Measurements from ENCODE around the gene CXCL8.

CXCL8 gene

DNA sequence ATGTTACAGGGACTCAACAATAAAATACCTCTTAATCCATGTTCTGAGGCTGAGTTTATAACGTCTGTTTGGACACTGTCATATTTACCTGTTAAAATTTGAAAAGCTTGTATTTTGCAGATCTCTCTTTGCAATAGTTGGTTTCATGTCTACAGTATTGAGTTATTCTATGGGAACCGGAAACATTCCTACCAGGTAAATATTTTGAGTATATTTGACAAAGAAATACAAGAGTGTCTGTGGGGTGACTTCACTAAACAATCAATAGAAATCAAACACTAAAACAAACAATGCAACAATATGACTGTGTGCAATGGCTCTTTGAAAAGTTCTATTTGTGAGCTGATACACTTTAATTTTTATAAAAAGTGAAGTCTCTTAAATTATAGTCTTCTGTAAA lies 47.7 kb upstream of the CXCL8 start:
- H3K36me3 ChIP-seq (replicated peaks in 1 of 2; ENCODE audit: control insufficient read depth in 2 of 2, insufficient read depth in 2 of 2, low read length in 2 of 2) = no peaks in the 10 kb centered on the region
- H3K23ac ChIP-seq (ENCODE audit: low read depth, low read length, poor library complexity) = no peak overlapping the region
- DNase-seq (ENCODE audit: low spot score) = no peak
- no peak overlapping the region for H2BK15ac ChIP-seq (ENCODE audit: low read length)
- H3K79me1 ChIP-seq (ENCODE audit: low read depth, low read length) = no peaks in the 10 kb centered on the region
- no peak overlapping the region for H3K4me2 ChIP-seq (ENCODE audit: insufficient read depth, low read length, poor library complexity, severe bottlenecking)
- no peak overlapping the region for H3K9ac ChIP-seq (ENCODE audit: low read depth, low read length, poor library complexity)
- no peak overlapping the region for H4K91ac ChIP-seq (ENCODE audit: low read depth, low read length, poor library complexity)
- WGBS, 2 donors (ENCODE audit: extremely low coverage in 2 of 2, insufficient read length in 2 of 2, insufficient replicate concordance in 1 of 2) = no CpG with 5 or more reads among the region's 2 CpGs
- no peak overlapping the region for H3K4me3 ChIP-seq (ENCODE audit: low read length in 2 of 2)
- H3K14ac ChIP-seq (ENCODE audit: low read length) = no peak overlapping the region
- no peak overlapping the region for H4K8ac ChIP-seq (ENCODE audit: low read depth, low read length)
- no peaks in the 10 kb centered on the region for H3K27me3 ChIP-seq (ENCODE audit: control insufficient read depth in 3 of 3, insufficient read depth in 3 of 3, low read depth in 1 of 3, low read length in 3 of 3)
- no peak overlapping the region for H2AK5ac ChIP-seq (ENCODE audit: low read depth, low read length)
- H3K4ac ChIP-seq (ENCODE audit: low read length) = no peak overlapping the region
- no peak overlapping the region for H2AFZ ChIP-seq (ENCODE audit: low read length)
- no peaks in the 10 kb centered on the region for H3K4me1 ChIP-seq (ENCODE audit: control insufficient read depth in 2 of 2, insufficient read depth in 1 of 2, low read depth in 1 of 2, low read length in 2 of 2)
- H2BK120ac ChIP-seq (ENCODE audit: low read depth, low read length) = no peak overlapping the region
- H2BK12ac ChIP-seq (ENCODE audit: low read length) = no peak overlapping the region
- no peak overlapping the region for H2BK5ac ChIP-seq (ENCODE audit: low read length)
- no peak overlapping the region for H3K18ac ChIP-seq (ENCODE audit: low read length)
- H3K9me3 ChIP-seq (replicated peaks in 1 of 2; ENCODE audit: control insufficient read depth in 2 of 2, insufficient read depth in 1 of 2, low read depth in 1 of 2, low read length in 2 of 2) = peaks cover 0 to 2% of the 10 kb centered on the region in 2 donors
- no peak overlapping the region for H3K27ac ChIP-seq (replicated peaks; ENCODE audit: low read length)

DNA sequence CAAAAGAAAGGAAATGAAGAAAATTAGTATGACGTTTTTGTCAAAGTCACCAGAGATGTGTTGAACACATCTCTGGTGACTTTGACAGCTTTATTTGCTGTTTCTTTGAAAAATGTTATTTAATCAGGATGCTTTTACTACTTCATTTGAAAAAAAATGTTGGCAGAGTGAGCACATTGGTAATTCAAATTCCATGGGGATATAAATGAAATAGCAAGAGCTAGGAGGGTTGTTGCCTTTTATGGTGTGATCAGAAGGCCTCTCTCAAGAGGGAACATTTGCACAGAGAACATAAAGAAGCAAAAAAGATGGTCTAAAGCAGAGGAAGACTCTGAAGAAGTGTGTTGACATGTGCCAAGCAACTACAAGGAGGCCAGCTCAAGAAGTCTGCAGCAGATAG lies 46.6 kb upstream of the CXCL8 start:
- Histone ChIP-seq H2AK5ac (ENCODE audit: low read depth, low read length) (no peak overlapping the region), H4K91ac (ENCODE audit: low read depth, low read length, poor library complexity) (no peak overlapping the region), H3K4me2 (ENCODE audit: insufficient read depth, low read length, poor library complexity, severe bottlenecking) (no peak overlapping the region), H3K18ac (ENCODE audit: low read length) (no peak overlapping the region), H4K8ac (ENCODE audit: low read depth, low read length) (no peak overlapping the region), H2BK15ac (ENCODE audit: low read length) (no peak overlapping the region), H3K4me3 (ENCODE audit: low read length in 2 of 2) (no peak overlapping the region), H2BK120ac (ENCODE audit: low read depth, low read length) (no peak overlapping the region), H3K23ac (ENCODE audit: low read depth, low read length, poor library complexity) (no peak overlapping the region), H3K14ac (ENCODE audit: low read length) (no peak overlapping the region), H3K4me1 (ENCODE audit: control insufficient read depth in 2 of 2, insufficient read depth in 1 of 2, low read depth in 1 of 2, low read length in 2 of 2) (peaks cover 0 to 2% of the 10 kb centered on the region in 2 donors), H2BK5ac (ENCODE audit: low read length) (no peak overlapping the region), H2BK12ac (ENCODE audit: low read length) (no peak overlapping the region), H3K36me3 (replicated peaks in 1 of 2; ENCODE audit: control insufficient read depth in 2 of 2, insufficient read depth in 2 of 2, low read length in 2 of 2) (no peaks in the 10 kb centered on the region), H3K9me3 (replicated peaks in 1 of 2; ENCODE audit: control insufficient read depth in 2 of 2, insufficient read depth in 1 of 2, low read depth in 1 of 2, low read length in 2 of 2) (peaks cover 0 to 2% of the 10 kb centered on the region in 2 donors), H3K27me3 (ENCODE audit: control insufficient read depth in 3 of 3, insufficient read depth in 3 of 3, low read depth in 1 of 3, low read length in 3 of 3) (no peaks in the 10 kb centered on the region), H3K4ac (ENCODE audit: low read length) (no peak overlapping the region), H3K9ac (ENCODE audit: low read depth, low read length, poor library complexity) (no peak overlapping the region), H3K79me1 (ENCODE audit: low read depth, low read length) (no peaks in the 10 kb centered on the region), H2AFZ (ENCODE audit: low read length) (no peak overlapping the region), H3K27ac (replicated peaks; ENCODE audit: low read length) (no peak overlapping the region)
- WGBS, 2 donors (ENCODE audit: extremely low coverage in 2 of 2, insufficient read length in 2 of 2, insufficient replicate concordance in 1 of 2) = no CpG with 5 or more reads among the region's 1 CpG
- DNase-seq (ENCODE audit: low spot score) = no peak

DNA sequence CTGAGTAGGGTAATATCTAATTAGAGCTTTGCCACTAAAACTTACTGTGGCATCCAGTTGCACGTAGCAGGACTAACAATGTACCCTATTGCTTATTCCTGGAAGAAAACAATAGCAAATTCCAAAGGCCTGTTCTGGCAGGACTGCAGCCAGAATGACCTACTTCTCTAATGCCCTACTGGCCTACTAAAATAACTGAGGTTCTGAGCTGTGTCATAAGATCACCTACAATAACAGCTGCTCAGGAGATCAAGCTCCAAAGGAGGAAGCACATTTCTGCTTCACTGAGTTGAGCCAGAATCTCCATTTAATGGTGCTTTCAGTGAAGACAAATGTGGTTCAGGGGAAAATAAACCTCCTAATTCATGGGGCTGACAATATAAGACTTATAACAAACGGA lies 42.2 kb upstream of the CXCL8 start:
- no peak overlapping the region for H3K27ac ChIP-seq (replicated peaks; ENCODE audit: low read length)
- no peak overlapping the region for H3K9ac ChIP-seq (ENCODE audit: low read depth, low read length, poor library complexity)
- WGBS, 2 donors (ENCODE audit: extremely low coverage in 2 of 2, insufficient read length in 2 of 2, insufficient replicate concordance in 1 of 2) = no CpG with 5 or more reads among the region's 2 CpGs
- no peak overlapping the region for H4K91ac ChIP-seq (ENCODE audit: low read depth, low read length, poor library complexity)
- no peaks in the 10 kb centered on the region for H3K79me1 ChIP-seq (ENCODE audit: low read depth, low read length)
- H3K27me3 ChIP-seq (ENCODE audit: control insufficient read depth in 3 of 3, insufficient read depth in 3 of 3, low read depth in 1 of 3, low read length in 3 of 3) = no peaks in the 10 kb centered on the region
- peaks cover 0 to 2% of the 10 kb centered on the region in 2 donors for H3K4me1 ChIP-seq (ENCODE audit: control insufficient read depth in 2 of 2, insufficient read depth in 1 of 2, low read depth in 1 of 2, low read length in 2 of 2)
- H3K18ac ChIP-seq (ENCODE audit: low read length) = no peak overlapping the region
- H4K8ac ChIP-seq (ENCODE audit: low read depth, low read length) = no peak overlapping the region
- H3K4ac ChIP-seq (ENCODE audit: low read length) = no peak overlapping the region
- no peak overlapping the region for H3K4me2 ChIP-seq (ENCODE audit: insufficient read depth, low read length, poor library complexity, severe bottlenecking)
- H2BK15ac ChIP-seq (ENCODE audit: low read length) = no peak overlapping the region
- no peak overlapping the region for H3K4me3 ChIP-seq (ENCODE audit: low read length in 2 of 2)
- H2AK5ac ChIP-seq (ENCODE audit: low read depth, low read length) = no peak overlapping the region
- no peak overlapping the region for H2BK120ac ChIP-seq (ENCODE audit: low read depth, low read length)
- no peak overlapping the region for H3K14ac ChIP-seq (ENCODE audit: low read length)
- H2AFZ ChIP-seq (ENCODE audit: low read length) = peak overlapping the region; percentile 31
- no peaks in the 10 kb centered on the region for H3K36me3 ChIP-seq (replicated peaks in 1 of 2; ENCODE audit: control insufficient read depth in 2 of 2, insufficient read depth in 2 of 2, low read length in 2 of 2)
- no peak overlapping the region for H2BK5ac ChIP-seq (ENCODE audit: low read length)
- DNase-seq (ENCODE audit: low spot score) = no peak
- H3K9me3 ChIP-seq (replicated peaks in 1 of 2; ENCODE audit: control insufficient read depth in 2 of 2, insufficient read depth in 1 of 2, low read depth in 1 of 2, low read length in 2 of 2) = no peaks in the 10 kb centered on the region
- no peak overlapping the region for H3K23ac ChIP-seq (ENCODE audit: low read depth, low read length, poor library complexity)
- no peak overlapping the region for H2BK12ac ChIP-seq (ENCODE audit: low read length)

DNA sequence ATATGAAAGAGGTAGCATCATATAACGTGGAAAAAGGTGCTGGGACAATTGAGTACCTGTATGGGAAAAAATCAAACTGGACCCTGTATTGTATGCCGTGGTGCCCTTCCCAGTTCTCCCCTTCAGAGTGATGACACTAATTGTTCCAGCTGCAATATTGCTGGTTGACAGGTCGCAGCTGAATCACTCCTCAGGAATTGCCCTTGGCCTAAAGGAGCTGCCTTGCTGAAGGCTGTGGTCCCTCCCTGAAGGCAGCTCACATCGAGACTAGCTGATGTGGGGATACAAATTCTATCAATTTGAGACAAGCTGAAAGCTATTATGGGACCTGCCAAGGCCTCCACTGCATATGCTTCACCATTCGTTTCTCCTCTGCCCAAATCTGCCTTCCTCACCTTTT lies 39.3 kb upstream of the CXCL8 start:
- Histone ChIP-seq H3K4me3 (ENCODE audit: low read length in 2 of 2) (no peak overlapping the region), H3K18ac (ENCODE audit: low read length) (no peak overlapping the region), H3K79me1 (ENCODE audit: low read depth, low read length) (no peaks in the 10 kb centered on the region), H3K27me3 (ENCODE audit: control insufficient read depth in 3 of 3, insufficient read depth in 3 of 3, low read depth in 1 of 3, low read length in 3 of 3) (no peaks in the 10 kb centered on the region), H2BK120ac (ENCODE audit: low read depth, low read length) (no peak overlapping the region), H3K27ac (replicated peaks; ENCODE audit: low read length) (no peak overlapping the region), H2BK15ac (ENCODE audit: low read length) (no peak overlapping the region), H3K9me3 (replicated peaks in 1 of 2; ENCODE audit: control insufficient read depth in 2 of 2, insufficient read depth in 1 of 2, low read depth in 1 of 2, low read length in 2 of 2) (no peaks in the 10 kb centered on the region), H3K23ac (ENCODE audit: low read depth, low read length, poor library complexity) (no peak overlapping the region), H4K91ac (ENCODE audit: low read depth, low read length, poor library complexity) (no peak overlapping the region), H3K4me1 (ENCODE audit: control insufficient read depth in 2 of 2, insufficient read depth in 1 of 2, low read depth in 1 of 2, low read length in 2 of 2) (peaks cover 0 to 12% of the 10 kb centered on the region in 2 donors), H3K14ac (ENCODE audit: low read length) (no peak overlapping the region), H4K8ac (ENCODE audit: low read depth, low read length) (no peak overlapping the region), H3K9ac (ENCODE audit: low read depth, low read length, poor library complexity) (no peak overlapping the region), H2AK5ac (ENCODE audit: low read depth, low read length) (no peak overlapping the region), H2AFZ (ENCODE audit: low read length) (no peak overlapping the region), H3K4me2 (ENCODE audit: insufficient read depth, low read length, poor library complexity, severe bottlenecking) (no peak overlapping the region), H2BK12ac (ENCODE audit: low read length) (no peak overlapping the region), H3K36me3 (replicated peaks in 1 of 2; ENCODE audit: control insufficient read depth in 2 of 2, insufficient read depth in 2 of 2, low read length in 2 of 2) (no peaks in the 10 kb centered on the region), H2BK5ac (ENCODE audit: low read length) (no peak overlapping the region), H3K4ac (ENCODE audit: low read length) (no peak overlapping the region)
- WGBS, 2 donors (ENCODE audit: extremely low coverage in 2 of 2, insufficient read length in 2 of 2, insufficient replicate concordance in 1 of 2) = no CpG with 5 or more reads among the region's 5 CpGs
- no peak for DNase-seq (ENCODE audit: low spot score)
